Liver (tissue), 9 donors: ENCODE data around the gene SOX6. TPM values are rescaled to one million over a fixed set of nuclear protein-coding genes. Genes with fewer than 3 reads are reported as not detected.

Experiments used
- DNase-seq: peaks from one replicate; pipeline ENCODE4 v3.0.0-alpha.2; 2017; ENCODE audit warnings: low spot score
- H3K27ac ChIP-seq, 2 donors: one replicate each; pipeline ENCODE4 v1.7.0; 2013; ENCODE audit warnings: inconsistent platforms in 2 of 2, low read length in 2 of 2, control low read depth in 1 of 2, low read depth in 1 of 2, mild to moderate bottlenecking in 1 of 2
- H3K27me3 ChIP-seq, 4 donors: one replicate each; pipeline versions ENCODE4 v1.6.1 to v1.7.0; 2013; ENCODE audit warnings: low read length in 3 of 4, inconsistent platforms in 1 of 4, mild to moderate bottlenecking in 1 of 4, moderate library complexity in 1 of 4; ENCODE audit not compliant: control insufficient read depth in 4 of 4, insufficient read depth in 4 of 4
- H3K36me3 ChIP-seq, 4 donors: one replicate each; pipeline versions ENCODE4 v1.6.1 to v1.7.0; 2013; ENCODE audit warnings: low read length in 3 of 4, mild to moderate bottlenecking in 3 of 4, low read depth in 1 of 4, moderate library complexity in 1 of 4; ENCODE audit not compliant: control insufficient read depth in 4 of 4, insufficient read depth in 3 of 4
- H3K4me1 ChIP-seq, 4 donors: one replicate each; pipeline versions ENCODE4 v1.6.1 to v1.7.0; 2013; ENCODE audit warnings: low read length in 3 of 4, mild to moderate bottlenecking in 3 of 4, moderate library complexity in 1 of 4; ENCODE audit not compliant: control insufficient read depth in 4 of 4, insufficient read depth in 4 of 4
- H3K4me3 ChIP-seq, 3 donors: one replicate each; pipeline versions ENCODE4 v1.6.1 to v1.7.0; 2013; ENCODE audit warnings: low read length in 3 of 3, control low read depth in 1 of 3, low read depth in 1 of 3, mild to moderate bottlenecking in 1 of 3
- H3K9ac ChIP-seq, 2 donors: one replicate each; pipeline ENCODE4 v1.7.0; 2013; ENCODE audit warnings: low read length in 2 of 2, mild to moderate bottlenecking in 2 of 2, moderate library complexity in 2 of 2, control low read depth in 1 of 2, low read depth in 1 of 2
- H3K9me3 ChIP-seq, 4 donors: one replicate each; pipeline versions ENCODE4 v1.6.1 to v1.7.0; 2013; ENCODE audit warnings: low read length in 3 of 4; ENCODE audit not compliant: control insufficient read depth in 4 of 4
- ATF3 ChIP-seq: IDR thresholded peaks from 2 replicates; pipeline ENCODE4 v1.6.1; 2016; ENCODE audit warnings: antibody characterized with exemption
- CTCF ChIP-seq: fragments of 150-350 bp; IDR thresholded peaks from 2 replicates; pipeline ENCODE4 v1.5.1; 2017; ENCODE audit warnings: improper control_type of control experiment, low read depth, low read length; ENCODE audit not compliant: missing input control
- EGR1 ChIP-seq, 2 donors: IDR thresholded peaks; 2 replicates each; pipeline ENCODE4 v1.6.1; 2016 to 2018; ENCODE audit warnings: antibody characterized with exemption in 2 of 2, low read depth in 2 of 2
- FOXA1 ChIP-seq: IDR thresholded peaks from 2 replicates; pipeline ENCODE4 v1.6.1; 2016; ENCODE audit warnings: antibody characterized with exemption
- GABPA ChIP-seq, 2 donors: IDR thresholded peaks in 1 of 2; conservative IDR thresholded peaks in 1 of 2; 2 replicates each; pipeline ENCODE4 v1.6.1; 2016; ENCODE audit warnings: antibody characterized with exemption in 2 of 2, mild to moderate bottlenecking in 1 of 2, moderate library complexity in 1 of 2
- HNF4A ChIP-seq, 2 donors: conservative IDR thresholded peaks; 2 replicates each; pipeline ENCODE4 v1.6.1; 2016; ENCODE audit warnings: antibody characterized with exemption in 2 of 2, mild to moderate bottlenecking in 2 of 2
- HNF4G ChIP-seq: IDR thresholded peaks from 2 replicates; pipeline ENCODE4 v1.6.1; 2016; ENCODE audit warnings: antibody characterized with exemption
- JUND ChIP-seq, 2 donors: IDR thresholded peaks; 2 replicates each; pipeline ENCODE4 v1.6.1; 2016; ENCODE audit warnings: antibody characterized with exemption in 2 of 2
- MAX ChIP-seq: IDR thresholded peaks from 2 replicates; pipeline ENCODE4 v1.6.1; 2016; ENCODE audit warnings: antibody characterized with exemption
- NR2F2 ChIP-seq: IDR thresholded peaks from 2 replicates; pipeline ENCODE4 v1.6.1; 2016; ENCODE audit warnings: antibody characterized with exemption
- RAD21 ChIP-seq, 2 donors: IDR thresholded peaks; 2 replicates each; pipeline ENCODE4 v1.6.1; 2016; ENCODE audit warnings: antibody characterized with exemption in 2 of 2, mild to moderate bottlenecking in 2 of 2
- REST ChIP-seq: IDR thresholded peaks from 2 replicates; pipeline ENCODE4 v1.6.1; 2016; ENCODE audit warnings: antibody characterized with exemption, mild to moderate bottlenecking
- RXRA ChIP-seq, 2 donors: IDR thresholded peaks; 2 replicates each; pipeline ENCODE4 v1.6.1; 2017 to 2018; ENCODE audit warnings: antibody characterized with exemption in 2 of 2, mild to moderate bottlenecking in 1 of 2
- SP1 ChIP-seq: IDR thresholded peaks from 2 replicates; pipeline ENCODE4 v1.6.1; 2018; ENCODE audit warnings: antibody characterized with exemption, mild to moderate bottlenecking
- YY1 ChIP-seq: IDR thresholded peaks from 2 replicates; pipeline ENCODE4 v1.6.1; 2016; ENCODE audit warnings: antibody characterized with exemption, mild to moderate bottlenecking
- ZBTB33 ChIP-seq: IDR thresholded peaks from 2 replicates; pipeline ENCODE4 v1.6.1; 2016; ENCODE audit warnings: antibody characterized with exemption
- WGBS: extraction: QIAGEN DNeasy Blood & Tissue Kit; methylation state at CpG from one replicate; pipeline ENCODE4 v1.1.7; 2013; 5-methylcytosine and 5-hydroxymethylcytosine counted together
- polyA plus RNA-seq, 2 donors: library from polyadenylated mRNA; stranded (reverse) in 1 of 2; unstranded in 1 of 2; fragments of 200-250 nt in 1 of 2; fragments of >200 nt in 1 of 2; fragmentation: Nextera tagmentation in 1 of 2; extraction: Ambion mirVana in 1 of 2; gene quantifications; one replicate each; pipeline versions ENCODE4 v1.2.1 to v1.2.3, GENCODE V29; 2013 to 2015
- total RNA-seq, 2 donors: library from RNA; depleted of rRNA; stranded (reverse); fragments of >200 nt; gene quantifications; one replicate each; pipeline ENCODE4 v1.2.3, GENCODE V29; 2014
- donor health status: healthy.
- donor health status: healthy.
- donor health status: healthy.
- donor health status: healthy.
- donor health status: healthy.

Gene SOX6
- total and polyA plus RNA-seq, 4 donors, result 2.4 to 111 (median 14.8) TPM

GRCh38 chr11:16296273-16296672 is 60.1 kb downstream of the SOX6 start:
- no peaks in the 10 kb centered on the region for H3K36me3 ChIP-seq
- H3K4me3 ChIP-seq, result no peak overlapping the region
- no peak for TF ChIP-seq YY1
- H3K27me3 ChIP-seq, result no peaks in the 10 kb centered on the region
- H3K27ac ChIP-seq, result no peak overlapping the region
- WGBS, result 87% methylated on average over 2 of the region's 2 CpGs
- no peaks in the 10 kb centered on the region for H3K4me1 ChIP-seq
- H3K9me3 ChIP-seq, result no peaks in the 10 kb centered on the region
- H3K9ac ChIP-seq, result no peak overlapping the region
- no peak for DNase-seq

GRCh38 chr11:16295592-16295991 is 60.8 kb downstream of the SOX6 start:
- Histone ChIP-seq H3K9me3 (no peaks in the 10 kb centered on the region), H3K4me1 (no peaks in the 10 kb centered on the region), H3K4me3 (no peak overlapping the region), H3K27me3 (no peaks in the 10 kb centered on the region), H3K36me3 (no peaks in the 10 kb centered on the region), H3K9ac (no peak overlapping the region), H3K27ac (no peak overlapping the region)
- WGBS, result 43% methylated on average over 1 of the region's 1 CpG
- TF ChIP-seq MAX, result no peak
- DNase-seq, result no peak

- TF ChIP-seq FOXA1 (no peak), YY1 (no peak), JUND (IDR thresholded peaks at IDR 0.05) (no peak), HNF4A (conservative IDR thresholded peaks at IDR 0.05) (no peak), GABPA (IDR thresholded peaks at IDR 0.05 in 1 of 2, conservative IDR thresholded peaks at IDR 0.05 in 1 of 2) (no peak), SP1 (no peak), ZBTB33 (no peak), EGR1 (IDR thresholded peaks at IDR 0.05; ENCODE audit: low read depth in 2 of 2) (no peak), REST (no peak), HNF4G (no peak), NR2F2 (no peak), ATF3 (no peak), RXRA (IDR thresholded peaks at IDR 0.05) (no peak), CTCF (no peak), RAD21 (IDR thresholded peaks at IDR 0.05) (no peak), MAX (no peak)
- Histone ChIP-seq H3K9ac (no peak overlapping the region), H3K4me3 (no peak overlapping the region), H3K9me3 (no peaks in the 10 kb centered on the region), H3K27ac (no peak overlapping the region), H3K4me1 (no peaks in the 10 kb centered on the region), H3K27me3 (no peaks in the 10 kb centered on the region), H3K36me3 (no peaks in the 10 kb centered on the region)
- WGBS, result 41% methylated on average over 2 of the region's 2 CpGs
- no peak for DNase-seq
These were observed 63.1 kb downstream of the SOX6 start for GRCh38 chr11:16293204-16293681.
